ENCODE results near the gene METTL1.
"Not testable (repeated sequence)": the region's sequence is repeated elsewhere in the genome, so short reads cannot be mapped to it uniquely, and the experiment has no call there.

The METTL1 gene

DNA sequence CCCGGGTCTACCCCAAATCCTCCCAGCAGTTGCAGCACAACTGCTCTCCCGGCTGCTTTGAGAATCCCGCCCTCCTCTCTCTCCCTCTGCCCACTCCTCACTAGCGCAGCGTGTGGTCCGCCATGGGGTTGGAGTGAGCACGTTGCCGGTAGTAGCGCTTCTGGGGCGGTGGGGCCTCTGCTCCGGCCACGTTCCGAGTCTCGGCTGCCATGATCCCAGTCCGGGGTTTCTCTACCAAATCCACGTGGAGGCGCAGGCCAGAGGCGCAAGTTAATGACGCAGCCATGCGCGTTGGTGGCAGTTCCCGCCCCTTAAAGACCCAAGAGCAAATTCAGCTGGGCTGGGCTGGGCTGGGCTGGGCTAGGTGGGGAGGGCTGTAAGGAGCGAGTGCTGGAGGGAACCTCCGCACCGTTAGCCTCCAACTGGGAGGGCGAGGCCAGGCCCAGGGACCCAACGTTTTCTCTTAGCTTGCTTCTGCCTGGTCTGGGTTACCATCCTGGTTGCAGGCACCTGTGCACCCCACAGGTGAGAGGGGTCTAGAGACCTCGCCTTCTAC is at the start of gene METTL1:
Gene METTL1, minus strand, starts transcription at position 233 of the 556 bp plus-strand sequence. Its CDS starts 22 bp downstream, at position 211.
- DNase-seq (ENCODE audit: low spot score) = peak; percentile 90

DNA sequence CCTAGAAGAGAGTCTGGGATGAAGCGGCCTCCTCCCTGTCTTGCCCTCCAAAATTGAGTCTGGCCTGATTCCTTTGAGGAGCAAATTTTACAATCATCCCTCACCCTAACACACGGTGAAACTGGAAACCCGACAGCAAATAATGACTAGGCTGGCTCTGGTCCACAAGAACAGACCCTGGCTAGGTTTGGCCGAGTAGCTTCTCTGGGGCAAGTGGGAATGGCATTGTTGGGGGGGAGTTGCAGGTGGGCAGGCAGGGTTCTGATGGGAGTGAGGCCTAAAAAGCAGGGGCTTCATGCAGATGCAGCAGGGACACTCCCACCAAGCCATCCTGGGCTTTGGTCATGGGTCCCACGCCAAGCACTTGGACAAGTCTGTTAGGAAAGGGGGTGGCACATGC is 49.1 kb upstream of the METTL1 start:
- DNase-seq (ENCODE audit: low spot score) = not testable (repeated sequence)

DNA sequence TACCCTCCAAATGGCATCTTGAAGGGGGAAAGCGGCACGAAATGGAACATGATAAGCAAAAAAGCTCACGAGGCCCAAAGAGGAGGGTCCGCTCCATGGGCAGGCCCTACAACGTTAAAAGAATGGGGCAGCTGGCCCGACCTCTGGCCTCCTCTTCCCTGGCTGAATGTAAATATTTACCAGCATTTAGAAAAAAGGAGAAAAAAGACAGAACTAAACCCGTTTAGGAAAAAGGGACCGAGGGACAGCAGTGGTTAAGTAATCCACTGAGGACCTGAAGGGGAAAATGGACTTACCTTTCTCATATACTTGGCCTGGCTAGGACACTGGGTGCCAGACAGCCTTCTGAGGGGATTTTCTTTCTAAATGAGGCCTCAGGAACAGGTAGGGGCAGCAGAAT is 48.2 kb upstream of the METTL1 start:
- not testable (repeated sequence) for DNase-seq (ENCODE audit: low spot score)

DNA sequence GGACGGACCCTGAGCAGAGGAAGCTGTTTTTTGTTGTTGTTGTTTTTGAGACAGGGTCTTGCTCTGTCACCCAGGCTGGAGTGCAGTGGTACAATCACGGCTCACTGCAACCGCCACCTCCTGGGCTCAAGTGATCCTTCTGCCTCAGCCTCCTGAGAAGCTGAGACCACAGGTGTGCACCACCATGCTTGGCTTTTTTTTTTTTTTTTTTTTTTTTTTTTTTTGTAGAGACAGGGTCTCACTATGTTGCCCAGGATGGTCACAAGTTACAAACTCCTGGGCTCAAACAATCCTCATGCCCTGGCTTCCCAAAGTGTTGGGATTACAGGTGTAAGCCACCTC is 46.1 kb upstream of the METTL1 start:
- not testable (repeated sequence) for DNase-seq (ENCODE audit: low spot score)

DNA sequence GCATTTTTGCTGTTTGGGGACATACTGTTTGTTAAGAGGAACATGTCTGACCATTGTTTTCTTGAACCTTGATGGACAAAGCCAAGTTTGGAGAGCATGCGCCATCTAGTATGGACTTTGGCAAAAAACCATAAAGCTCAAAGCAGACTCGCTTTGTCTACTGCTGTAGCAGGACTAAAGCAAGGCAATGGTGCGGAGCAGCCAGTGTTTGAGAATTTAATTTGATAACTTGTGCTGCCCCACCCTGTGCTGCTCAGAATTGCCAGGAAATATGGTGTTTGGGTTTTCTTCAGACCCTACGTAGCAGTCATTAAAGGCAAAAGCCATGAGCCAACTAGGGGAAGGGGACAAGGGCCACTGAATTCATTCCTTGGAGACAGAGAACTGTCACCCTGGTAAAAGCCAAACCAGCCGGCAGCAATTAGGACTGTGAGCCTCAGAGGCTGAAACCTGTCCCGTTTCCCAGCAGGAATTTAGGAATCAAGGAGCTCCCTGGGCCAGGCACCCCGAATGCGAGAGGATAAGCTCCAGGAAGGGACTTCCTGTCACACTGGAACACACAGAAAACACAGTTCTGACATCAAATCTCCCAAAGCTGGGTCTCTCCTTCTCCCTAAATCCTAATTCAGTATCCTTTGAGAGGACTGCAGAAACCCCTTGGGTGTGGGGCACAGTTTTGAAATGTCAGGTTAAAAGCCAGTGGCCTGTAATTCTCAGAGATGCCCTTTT is 45.5 kb upstream of the METTL1 start:
- DNase-seq (ENCODE audit: low spot score) = no peak

DNA sequence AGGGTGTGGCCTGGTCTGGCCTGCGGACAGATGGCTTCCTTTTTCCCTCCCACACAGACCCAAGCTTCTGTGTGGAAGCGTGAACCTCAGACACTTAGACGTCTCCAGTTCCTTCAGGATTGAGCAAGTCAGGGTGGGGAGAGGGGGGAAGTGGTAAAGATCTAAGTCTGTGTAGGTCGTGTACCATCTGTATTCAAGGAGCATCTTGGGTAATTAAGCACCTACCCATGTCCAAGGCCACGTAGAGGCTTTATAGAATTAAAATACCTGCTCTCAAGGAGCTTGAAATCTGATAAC is 44.9 kb upstream of the METTL1 start:
- DNase-seq (ENCODE audit: low spot score) = no peak

DNA sequence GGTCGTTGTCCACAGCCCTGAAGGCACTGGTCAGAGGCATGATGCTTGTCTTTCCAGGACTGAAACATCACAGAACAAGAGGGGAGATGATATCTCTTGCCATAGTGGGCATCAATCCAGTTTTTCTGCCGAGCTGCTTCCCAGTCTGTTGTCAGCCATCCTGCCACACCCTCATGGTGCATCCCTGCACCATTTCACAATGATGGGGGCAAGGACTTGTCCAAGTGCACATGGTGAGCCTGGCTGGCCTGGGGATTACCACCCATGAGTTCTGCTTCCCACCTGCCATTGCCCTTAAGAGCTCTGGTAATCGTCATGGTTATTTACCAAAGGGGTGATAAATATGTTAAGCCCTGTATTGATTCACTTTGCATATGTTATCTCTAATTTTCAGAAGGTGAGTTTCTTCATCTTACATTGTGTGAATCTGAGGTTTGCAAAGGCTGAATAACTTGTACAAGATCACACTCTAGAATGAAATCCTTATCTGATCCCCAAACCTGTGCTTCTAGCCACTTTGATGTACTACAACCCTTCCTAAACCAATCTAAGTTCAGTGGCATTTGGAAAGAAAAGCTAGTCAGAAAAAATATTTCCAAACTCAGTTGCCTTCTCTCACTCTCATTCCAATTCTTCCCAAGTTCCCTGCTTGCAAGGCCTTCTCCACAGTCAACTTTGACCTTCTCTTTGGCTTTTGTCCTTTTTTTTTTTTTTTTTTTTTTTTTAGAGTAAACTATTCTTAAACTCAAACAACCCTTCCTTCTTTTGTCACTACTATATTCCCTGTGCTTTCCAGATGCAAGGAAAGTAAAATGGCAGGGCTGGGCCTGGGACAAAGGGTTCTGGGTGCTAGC is 44.3 kb upstream of the METTL1 start:
- DNase-seq (ENCODE audit: low spot score) = no peak

DNA sequence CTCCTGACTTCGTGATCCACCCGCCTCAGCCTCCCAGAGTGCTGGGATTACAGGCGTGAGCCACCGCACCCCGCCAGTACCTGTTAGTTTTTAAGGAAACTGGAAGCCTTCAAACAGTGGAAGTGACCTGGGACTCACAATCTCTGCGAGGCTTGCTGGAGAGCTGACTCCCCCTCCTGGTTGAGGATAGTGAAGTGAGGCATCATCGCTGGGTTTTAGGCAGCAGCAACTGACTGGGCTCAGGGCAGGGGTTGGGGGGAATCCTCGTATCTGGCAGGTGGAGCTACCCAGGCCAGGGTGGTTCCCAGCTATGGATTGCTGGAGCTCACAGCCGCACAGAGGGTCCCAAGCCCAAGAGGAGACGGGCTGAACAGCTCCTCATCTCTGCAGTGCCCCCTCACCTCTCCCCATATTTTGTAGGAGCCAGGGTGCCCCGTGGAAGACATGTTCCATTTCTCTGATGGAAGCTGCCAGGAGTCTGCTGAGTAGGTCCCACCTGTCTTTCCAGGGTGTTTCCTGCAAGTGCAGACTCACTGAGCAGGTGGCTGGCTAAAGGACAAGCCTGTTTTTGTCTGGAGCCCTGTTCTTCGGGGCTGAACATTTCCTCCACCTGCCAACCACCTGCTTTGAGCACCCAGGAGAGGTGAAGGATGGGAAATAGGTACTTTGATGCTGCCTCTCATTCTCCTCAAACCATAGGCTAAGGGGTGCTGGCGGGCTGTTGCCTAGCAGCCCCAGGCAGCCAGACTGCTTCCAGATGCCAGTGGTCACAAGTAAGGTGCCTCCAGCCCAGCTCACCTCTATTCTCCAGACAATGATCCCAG is 43.5 kb upstream of the METTL1 start:
- no peak for DNase-seq (ENCODE audit: low spot score)

DNA sequence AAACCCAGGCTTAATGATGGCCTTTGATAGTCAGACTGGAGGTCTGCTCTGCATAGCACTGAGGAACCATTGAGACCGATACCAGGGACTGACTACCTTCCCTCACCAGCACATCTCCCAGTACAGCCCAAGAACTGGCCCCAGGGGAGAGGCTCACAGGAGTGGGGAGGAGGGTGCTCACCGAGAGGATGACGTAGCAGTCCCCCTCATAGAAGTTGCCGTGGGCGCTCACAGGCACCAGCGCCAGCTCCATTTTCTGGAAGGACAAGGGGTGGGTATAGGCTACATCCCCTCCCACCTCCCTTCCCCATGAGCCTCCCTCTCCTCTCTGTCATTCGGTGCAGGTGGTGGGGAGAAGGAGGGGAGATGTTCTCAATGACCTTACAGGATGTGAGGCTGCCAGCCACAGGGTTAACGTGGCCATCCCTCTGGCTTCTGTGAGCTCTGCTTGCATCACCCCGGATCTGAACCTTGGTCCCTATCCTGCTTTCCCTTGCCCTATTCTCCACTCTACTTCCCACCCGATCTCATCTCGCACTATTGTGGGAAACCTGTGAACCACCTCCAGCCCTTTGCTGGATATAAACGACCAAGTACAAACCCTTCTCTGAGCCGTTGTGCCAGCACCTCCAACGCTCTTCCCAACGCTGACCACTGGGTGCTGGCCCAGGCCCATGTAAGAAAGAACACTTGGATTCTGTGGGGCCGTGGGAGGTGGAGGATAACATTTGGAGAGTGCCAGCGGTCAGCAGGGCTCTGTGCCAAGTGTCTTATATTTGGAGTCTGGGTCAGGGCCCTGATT is 42.3 kb upstream of the METTL1 start:
- no peak for DNase-seq (ENCODE audit: low spot score)

DNA sequence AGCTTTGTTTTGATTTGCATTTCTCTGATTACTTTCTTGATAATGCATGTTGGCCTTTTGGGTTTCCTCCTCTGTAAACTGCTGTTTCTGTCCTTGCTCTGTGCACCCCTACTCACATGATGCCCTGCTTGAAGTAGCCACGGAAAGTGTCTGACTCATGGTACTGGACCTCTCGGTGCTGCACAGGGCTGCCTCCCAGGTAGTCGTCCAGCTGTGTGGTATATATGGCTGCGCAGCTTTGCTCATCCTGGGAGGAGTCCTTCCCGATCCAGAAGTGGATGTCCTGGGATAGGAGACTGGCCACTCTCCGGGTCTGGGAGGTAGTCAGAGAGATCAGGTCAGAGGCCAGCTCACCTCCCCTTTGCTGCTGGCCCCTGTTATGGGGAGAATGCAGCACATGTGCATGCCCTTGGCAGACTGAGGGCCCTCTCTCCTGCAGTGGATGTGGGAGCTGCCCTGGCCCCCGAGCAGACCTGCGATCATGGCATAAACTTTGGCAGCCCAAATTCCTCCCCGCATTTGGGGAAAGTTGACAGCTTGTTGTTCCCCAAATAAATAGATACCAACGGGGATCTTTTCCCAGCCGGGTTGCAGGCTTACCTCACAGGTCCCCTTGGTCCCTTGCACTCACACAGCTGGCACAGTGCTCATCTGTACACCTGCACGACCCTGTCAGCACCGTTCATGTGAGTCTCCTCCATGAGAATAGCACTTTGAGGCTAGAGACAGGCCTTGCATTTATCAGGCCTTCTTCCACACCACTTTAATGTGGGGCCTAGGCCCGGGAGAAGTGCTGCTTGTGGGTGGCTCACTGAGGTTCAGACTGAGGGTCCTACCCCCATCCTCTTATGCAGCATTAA is 41.4 kb upstream of the METTL1 start:
- DNase-seq (ENCODE audit: low spot score) = no peak

DNA sequence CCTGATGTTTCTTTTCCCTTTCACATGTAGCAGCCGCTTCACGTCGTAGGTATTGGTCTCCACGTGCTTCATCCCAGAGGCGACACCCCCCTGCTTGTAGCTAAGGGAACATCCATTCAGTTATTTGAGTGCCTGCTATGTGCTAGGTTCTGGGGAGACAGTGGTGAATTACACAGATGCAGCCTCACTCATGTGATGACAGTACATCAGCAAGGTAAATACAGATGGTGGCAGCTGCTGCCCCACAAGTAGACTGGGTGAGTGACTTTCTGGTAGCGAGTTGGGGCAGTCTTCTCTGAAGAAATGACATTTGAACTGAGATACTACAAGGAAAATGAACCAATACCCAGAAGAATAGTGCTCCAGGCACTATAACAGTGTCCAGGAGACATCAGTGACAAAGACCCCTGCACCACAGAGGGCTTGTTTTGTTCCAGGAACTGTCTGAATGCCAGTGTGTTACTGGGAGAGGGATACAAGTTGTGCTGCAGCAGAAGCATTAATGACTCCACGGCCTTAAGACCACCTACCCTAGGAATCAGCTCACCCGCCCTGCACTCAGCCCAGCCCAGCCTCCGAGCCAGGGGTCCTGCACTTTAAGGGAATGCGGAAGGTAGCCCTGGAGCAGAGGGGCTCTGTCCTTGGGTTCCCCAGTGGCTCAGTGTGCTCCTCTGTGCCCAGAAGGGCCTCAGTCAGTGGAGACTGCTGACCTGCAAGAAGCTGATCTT is 39.3 kb upstream of the METTL1 start:
- no peak for DNase-seq (ENCODE audit: low spot score)

DNA sequence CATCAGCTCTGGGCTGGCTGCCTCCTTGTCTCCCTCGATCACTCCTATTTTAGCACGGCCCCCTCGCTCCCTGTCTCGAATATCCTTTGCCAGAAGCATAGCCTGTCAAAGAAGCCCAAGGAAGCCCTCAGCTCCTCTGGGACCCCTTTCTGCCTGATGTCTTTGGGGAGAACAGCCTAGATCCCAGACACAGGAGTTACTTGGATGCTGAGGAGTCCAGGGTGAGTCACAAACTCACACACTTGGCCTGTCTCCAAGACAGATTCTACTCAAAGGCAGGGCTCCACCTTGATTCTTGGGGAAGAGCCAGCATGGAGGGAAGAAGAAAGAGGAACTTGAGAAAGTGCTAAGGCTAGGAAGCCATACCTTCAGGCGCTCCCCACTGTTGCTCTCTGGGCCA is 38.5 kb upstream of the METTL1 start:
- DNase-seq (ENCODE audit: low spot score) = no peak

DNA sequence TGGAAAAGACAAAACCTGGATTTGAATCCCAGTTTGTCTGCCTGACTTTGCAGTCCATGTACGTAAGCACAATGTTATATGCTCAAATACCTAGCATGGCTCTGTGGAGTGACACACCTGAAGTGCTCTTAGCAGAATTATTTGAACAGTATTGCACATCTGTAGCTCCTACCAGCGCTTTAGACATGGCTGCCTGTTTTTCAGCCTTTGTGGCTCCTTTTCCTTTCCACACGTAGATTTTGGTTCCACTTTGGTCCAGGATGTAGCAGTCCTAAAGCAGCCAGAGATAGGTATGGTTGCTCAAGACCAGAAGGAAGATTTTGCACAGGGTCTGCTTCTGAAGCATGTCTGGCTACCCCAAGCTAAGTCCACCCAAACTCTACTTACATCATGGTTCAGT is 37.5 kb upstream of the METTL1 start:
- DNase-seq (ENCODE audit: low spot score) = no peak

DNA sequence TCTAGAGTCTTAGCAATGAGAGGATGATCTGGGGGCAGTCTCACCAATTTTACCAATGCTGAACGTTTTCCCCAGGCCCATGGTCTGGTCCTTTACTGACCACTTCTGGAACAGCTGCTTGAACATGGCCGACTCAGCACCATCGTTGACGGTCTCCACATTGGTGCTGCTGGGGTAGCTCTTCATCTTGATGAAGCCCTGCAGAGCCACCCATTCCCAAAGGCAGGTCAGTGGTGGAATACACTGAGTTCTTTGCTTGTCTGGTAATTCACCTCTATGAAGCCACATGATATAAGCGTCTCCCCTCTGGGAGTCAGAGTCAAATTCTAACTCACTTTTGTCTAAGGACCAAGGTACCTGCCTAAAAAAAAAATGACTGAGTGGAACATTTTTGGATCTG is 36.4 kb upstream of the METTL1 start:
- DNase-seq (ENCODE audit: low spot score) = no peak

DNA sequence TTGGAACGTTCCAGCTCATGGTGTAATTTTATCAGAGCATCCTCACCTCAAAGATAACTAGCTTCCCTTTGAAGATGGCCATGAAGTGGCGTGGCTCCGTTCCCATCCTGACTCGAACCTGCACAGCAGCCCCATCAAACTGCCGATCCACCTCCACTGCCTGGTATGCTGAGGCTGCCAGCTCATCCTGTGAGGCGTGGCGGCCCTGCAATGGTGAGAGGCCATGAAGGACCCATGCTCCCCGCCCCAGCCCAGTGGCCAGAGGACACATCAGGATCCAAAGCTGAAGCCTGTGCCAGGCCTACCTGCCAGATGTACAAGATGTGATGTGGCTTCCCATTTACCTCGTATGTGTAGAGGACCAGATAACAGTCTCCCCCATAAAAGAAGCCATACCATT is 35.4 kb upstream of the METTL1 start:
- DNase-seq (ENCODE audit: low spot score) = no peak

DNA sequence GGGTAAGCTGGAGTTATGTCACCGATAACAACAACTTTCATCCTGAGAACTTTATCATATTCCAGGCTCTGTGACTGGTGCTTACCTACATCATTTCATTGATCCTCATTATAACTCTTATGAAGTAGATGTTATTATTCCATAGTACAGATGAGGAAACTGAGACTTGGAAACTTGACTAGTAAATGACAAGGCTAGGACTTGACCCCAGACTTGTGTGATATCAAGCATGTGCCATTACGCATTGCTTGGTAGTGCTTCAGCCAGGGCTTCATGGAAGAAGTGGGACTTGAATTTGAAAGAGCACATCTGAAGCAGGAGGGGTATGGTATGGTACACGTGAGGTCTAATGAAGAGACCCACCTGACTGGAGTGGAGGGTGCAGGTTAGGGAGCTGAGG is 34.8 kb upstream of the METTL1 start:
- DNase-seq (ENCODE audit: low spot score) = no peak

DNA sequence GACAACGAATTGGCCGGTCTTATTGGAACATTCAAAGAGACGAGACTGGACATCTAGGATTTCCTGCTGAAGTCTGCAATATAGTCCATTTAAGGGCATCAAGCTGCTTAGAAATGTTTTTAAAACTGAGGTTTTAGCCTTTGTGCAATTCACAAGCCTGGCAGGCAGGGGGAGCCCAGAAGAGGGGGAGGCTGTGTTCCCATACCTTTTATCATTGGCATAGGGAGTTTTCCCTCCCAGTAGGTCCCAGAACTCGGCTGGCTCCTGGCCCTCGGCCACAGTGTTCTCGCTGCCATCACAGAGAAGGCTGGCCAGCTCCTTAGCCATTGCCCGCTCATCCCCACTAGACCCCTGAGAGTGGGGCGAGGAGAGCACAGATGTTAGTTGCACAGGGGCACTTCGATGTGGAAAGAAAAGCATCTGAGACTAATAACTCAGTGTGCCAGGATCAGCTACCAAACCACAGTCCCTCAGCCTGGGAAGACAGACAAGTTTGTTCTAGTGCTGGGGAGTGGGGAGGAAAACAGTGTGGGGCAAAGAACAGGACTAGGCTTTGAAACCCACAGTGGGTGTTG is 31.5 kb upstream of the METTL1 start:
- DNase-seq (ENCODE audit: low spot score) = peak; percentile 28

DNA sequence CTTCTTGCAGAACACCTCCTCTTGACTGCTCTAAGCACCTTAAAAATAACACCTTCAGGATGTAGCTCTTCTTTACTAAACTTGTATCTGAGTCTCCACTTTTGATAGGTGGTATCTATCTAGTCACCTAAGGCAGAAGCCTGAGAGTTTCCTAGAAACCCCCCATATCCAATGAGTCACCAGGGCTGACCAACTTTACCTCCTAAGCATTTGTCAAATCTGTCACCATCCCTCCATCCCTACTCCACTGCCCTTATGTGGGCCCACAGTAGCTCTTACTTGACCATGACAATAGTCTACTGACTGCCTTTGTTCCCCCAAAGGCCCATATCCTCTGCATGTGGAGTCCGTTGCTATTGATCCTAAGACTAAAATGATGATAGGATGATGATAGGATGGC is 30.7 kb upstream of the METTL1 start:
- DNase-seq (ENCODE audit: low spot score) = no peak

DNA sequence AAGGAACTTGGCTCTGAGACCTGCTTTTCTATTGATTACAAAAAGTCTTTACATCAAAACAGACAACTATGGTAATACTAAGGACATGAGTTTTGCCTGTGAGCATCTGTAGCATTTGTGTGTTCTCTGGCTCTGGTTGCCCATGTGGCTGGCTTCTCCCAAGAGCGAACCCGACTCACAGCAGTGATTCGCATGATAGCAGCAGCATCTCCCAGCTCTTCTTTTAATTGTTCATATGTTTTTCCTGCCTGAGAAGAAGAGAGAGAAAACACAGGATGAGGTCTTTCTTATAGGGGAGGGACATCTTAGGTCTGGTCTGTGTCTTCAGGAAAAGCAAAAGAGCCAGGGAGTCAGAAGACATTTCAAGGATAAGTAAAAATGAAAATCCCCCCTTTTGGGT is 29.1 kb upstream of the METTL1 start:
- DNase-seq (ENCODE audit: low spot score) = no peak

DNA sequence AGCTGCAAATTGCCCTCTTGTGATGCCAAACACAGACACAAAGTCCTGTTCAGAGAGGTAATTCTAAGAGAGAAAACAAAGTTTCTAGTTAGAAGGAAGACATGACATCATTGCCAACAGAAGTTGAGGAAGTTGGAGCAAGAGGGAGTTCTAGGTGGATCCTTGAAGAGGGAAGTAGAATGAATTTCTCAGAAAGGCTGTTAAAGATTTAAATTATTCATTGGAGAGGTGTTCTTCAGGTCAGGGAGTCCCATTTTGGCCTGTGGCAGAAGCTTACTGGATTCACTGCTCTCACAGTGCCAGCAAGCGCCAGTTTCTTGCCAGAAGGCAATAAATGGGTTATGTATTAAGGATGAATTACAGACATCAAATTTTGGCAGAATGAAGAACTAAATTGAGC is 26.0 kb upstream of the METTL1 start:
- DNase-seq (ENCODE audit: low spot score) = no peak

Data from CD4-positive, alpha-beta T cell treated with Interleukin-15 for 4 hours (primary cell).